Neural cell (in vitro differentiated cells): Measurements from ENCODE around the gene DSCAM.

Experiments used
- EP300 ChIP-seq: fragments of 450-650 bp; conservative IDR thresholded peaks from 2 replicates; pipeline ENCODE4 v1.6.1; 2014; ENCODE audit warnings: antibody characterized with exemption, mild to moderate bottlenecking, moderate library complexity; ENCODE audit not compliant: poor library complexity, severe bottlenecking
- POLR2AphosphoS5 ChIP-seq: IDR thresholded peaks from 2 replicates; pipeline ENCODE4 v1.6.1; 2012
- TAF1 ChIP-seq: IDR thresholded peaks from 2 replicates; pipeline ENCODE4 v1.6.1; 2012; ENCODE audit warnings: low read depth
- TF ChIP-seq, protein P1 (sequence below): fragments of 450-650 bp; IDR thresholded peaks from 2 replicates; pipeline ENCODE4 v1.5.1; 2014; ENCODE audit warnings: antibody characterized with exemption, mild to moderate bottlenecking, moderate library complexity; ENCODE audit not compliant: poor library complexity, severe bottlenecking

DNA sequence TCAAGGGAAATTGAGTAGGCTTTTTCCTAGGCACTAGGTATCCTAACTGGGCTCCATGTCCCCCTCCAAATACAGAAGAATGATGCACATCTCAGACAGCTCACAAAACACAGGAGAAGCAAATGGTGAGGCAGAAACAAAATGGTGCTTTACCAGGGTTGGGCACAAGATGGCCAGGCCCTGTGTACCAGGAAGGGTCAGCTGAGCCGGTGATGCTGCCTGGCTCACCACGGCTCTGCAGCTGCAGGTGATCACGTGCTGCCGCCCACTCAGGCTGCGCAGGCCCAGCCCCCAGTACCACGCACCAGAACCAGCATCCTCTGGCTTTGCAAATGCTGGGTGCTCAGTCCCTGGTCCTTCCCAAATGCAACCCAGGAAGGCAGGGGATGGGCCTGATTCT lies 993 bp upstream of the DSCAM start:
- TF ChIP-seq EP300 (no peak), TAF1 (no peak), POLR2AphosphoS5 (no peak)
- TF ChIP-seq, protein P1, sequence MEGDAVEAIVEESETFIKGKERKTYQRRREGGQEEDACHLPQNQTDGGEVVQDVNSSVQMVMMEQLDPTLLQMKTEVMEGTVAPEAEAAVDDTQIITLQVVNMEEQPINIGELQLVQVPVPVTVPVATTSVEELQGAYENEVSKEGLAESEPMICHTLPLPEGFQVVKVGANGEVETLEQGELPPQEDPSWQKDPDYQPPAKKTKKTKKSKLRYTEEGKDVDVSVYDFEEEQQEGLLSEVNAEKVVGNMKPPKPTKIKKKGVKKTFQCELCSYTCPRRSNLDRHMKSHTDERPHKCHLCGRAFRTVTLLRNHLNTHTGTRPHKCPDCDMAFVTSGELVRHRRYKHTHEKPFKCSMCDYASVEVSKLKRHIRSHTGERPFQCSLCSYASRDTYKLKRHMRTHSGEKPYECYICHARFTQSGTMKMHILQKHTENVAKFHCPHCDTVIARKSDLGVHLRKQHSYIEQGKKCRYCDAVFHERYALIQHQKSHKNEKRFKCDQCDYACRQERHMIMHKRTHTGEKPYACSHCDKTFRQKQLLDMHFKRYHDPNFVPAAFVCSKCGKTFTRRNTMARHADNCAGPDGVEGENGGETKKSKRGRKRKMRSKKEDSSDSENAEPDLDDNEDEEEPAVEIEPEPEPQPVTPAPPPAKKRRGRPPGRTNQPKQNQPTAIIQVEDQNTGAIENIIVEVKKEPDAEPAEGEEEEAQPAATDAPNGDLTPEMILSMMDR, result peak; percentile 27
